Measurements from ENCODE around the gene SPRY2.

The SPRY2 gene

DNA sequence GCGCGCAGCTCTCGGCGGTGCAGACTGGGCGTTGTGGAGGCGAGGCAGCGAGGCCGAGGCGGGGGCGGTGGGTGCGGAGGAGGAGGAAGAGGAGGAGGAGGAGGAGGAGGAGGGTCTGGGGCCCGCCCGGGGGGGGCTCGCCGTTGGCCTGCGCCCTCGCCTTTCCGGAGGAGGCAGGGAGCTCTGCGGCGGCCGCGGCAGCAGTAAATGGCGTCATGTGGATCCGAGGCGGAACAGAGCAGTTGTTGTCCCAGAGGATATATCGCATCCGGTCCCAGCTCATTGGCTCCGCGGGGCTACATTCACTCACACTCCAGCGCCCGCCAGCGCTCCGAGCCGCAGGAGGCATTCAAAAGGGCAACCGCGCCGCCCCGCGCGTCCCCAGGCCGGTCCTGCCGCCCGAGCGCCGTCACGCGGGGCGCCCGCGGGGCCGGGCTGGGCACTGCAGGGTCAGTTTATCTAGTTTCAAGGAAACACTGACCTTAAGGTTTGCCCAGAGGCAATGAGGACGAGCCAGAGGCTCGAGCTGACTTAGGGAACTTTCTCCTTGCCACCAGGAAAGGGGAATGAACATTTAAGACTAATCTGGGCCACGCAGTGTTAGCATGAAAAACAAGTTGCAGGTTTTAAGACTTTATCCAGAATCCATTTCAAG, at the start of gene SPRY2:
Gene SPRY2, minus strand, starts transcription at position 26 of the 655 bp plus-strand sequence. CDS start 3,421 bp downstream, outside the sequence.
- Histone ChIP-seq H3K36me3 (ENCODE audit: control insufficient read depth, insufficient read depth, low read length, severe bottlenecking) (peaks cover 11% of the 10 kb centered on the region), H3K4me3 (ENCODE audit: low read length) (peak within 1 kb of the TSS; percentile 91), H3K9me3 (ENCODE audit: control insufficient read depth, low read length) (no peaks in the 10 kb centered on the region), H3K9ac (ENCODE audit: low read length) (peak within 1 kb of the TSS; percentile 95), H3K4me1 (ENCODE audit: control insufficient read depth, insufficient read depth, low read length) (peaks cover 27% of the 10 kb centered on the region), H3K27me3 (replicated peaks; ENCODE audit: control insufficient read depth, insufficient read depth, low read length) (no peaks in the 10 kb centered on the region)
- peak; percentile 98 for DNase-seq (ENCODE audit: low read depth)

- no peak for DNase-seq (ENCODE audit: low read depth)
- Histone ChIP-seq H3K36me3 (ENCODE audit: control insufficient read depth, insufficient read depth, low read length, severe bottlenecking) (no peaks in the 10 kb centered on the region), H3K4me3 (ENCODE audit: low read length) (no peak overlapping the region), H3K9me3 (ENCODE audit: control insufficient read depth, low read length) (peaks cover 21% of the 10 kb centered on the region), H3K27me3 (replicated peaks; ENCODE audit: control insufficient read depth, insufficient read depth, low read length) (no peaks in the 10 kb centered on the region), H3K9ac (ENCODE audit: low read length) (no peak overlapping the region), H3K4me1 (ENCODE audit: control insufficient read depth, insufficient read depth, low read length) (peaks cover 18% of the 10 kb centered on the region)
These were observed 49.4 kb upstream of the SPRY2 start for GRCh38 chr13:80390338-80390737.

DNA sequence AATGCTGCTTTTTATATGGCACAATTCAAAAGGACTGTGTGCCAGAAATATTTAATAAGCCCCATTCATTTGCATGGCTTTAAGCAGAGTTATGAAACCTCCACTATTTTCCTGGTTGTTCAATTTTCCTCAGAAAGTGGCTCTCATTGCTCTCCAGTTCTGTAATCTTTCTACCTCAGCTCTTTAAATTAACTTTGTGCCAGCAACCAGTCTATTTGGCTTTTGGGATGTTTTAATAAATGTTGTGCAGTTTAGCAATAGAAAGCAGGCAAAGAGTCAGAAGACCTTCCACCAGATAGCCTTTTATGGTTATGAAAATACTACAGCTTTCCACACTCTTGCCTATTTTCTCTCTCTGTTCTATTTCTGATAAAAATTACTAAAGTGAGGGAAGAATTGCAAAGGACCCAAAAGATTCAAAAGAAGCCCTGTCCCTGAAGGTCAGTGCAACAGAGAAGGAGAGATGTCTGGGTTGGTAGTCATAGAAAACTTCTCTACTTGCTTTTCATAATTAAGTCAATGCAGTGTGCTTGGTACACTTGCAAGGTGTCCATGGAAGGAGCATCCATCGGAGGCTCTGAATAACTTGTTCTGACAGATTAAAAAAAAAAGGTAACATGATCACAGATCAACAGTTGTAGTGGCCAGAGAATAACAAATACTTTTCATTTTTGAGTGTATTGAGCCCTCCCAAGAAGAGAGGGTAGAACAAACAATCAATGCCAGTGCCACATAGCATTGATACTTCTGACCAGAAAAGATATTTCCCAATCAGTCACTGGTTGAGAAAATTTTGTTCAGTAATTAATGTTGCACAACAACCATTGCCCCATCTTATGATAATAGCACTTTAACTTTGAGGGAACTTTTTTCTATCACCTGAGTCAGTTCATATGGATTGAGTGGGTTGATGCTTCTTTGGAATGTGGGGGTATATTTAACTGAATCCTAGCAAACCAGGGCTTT, 48.4 kb upstream of the SPRY2 start:
- Histone ChIP-seq H3K36me3 (ENCODE audit: control insufficient read depth, insufficient read depth, low read length, severe bottlenecking) (no peaks in the 10 kb centered on the region), H3K9me3 (ENCODE audit: control insufficient read depth, low read length) (peaks cover 16% of the 10 kb centered on the region), H3K9ac (ENCODE audit: low read length) (peak overlapping the region; percentile 71)

GRCh38 chr13:80388506-80388905, 47.6 kb upstream of the SPRY2 start:
- Histone ChIP-seq H3K9me3 (ENCODE audit: control insufficient read depth, low read length) (peaks cover 8% of the 10 kb centered on the region), H3K4me3 (ENCODE audit: low read length) (no peak overlapping the region), H3K36me3 (ENCODE audit: control insufficient read depth, insufficient read depth, low read length, severe bottlenecking) (no peaks in the 10 kb centered on the region), H3K4me1 (ENCODE audit: control insufficient read depth, insufficient read depth, low read length) (peaks cover 18% of the 10 kb centered on the region), H3K27me3 (replicated peaks; ENCODE audit: control insufficient read depth, insufficient read depth, low read length) (no peaks in the 10 kb centered on the region), H3K9ac (ENCODE audit: low read length) (peak overlapping the region; percentile 71)
- DNase-seq (ENCODE audit: low read depth), result no peak

More for the DNA sequence above, 48.4 kb upstream of the SPRY2 start:
- no peaks in the 10 kb centered on the region for H3K27me3 ChIP-seq (replicated peaks; ENCODE audit: control insufficient read depth, insufficient read depth, low read length)
- H3K4me3 ChIP-seq (ENCODE audit: low read length), result peak overlapping the region; percentile 9
- peaks cover 18% of the 10 kb centered on the region for H3K4me1 ChIP-seq (ENCODE audit: control insufficient read depth, insufficient read depth, low read length)
- peak; percentile 11 for DNase-seq (ENCODE audit: low read depth)

DNA sequence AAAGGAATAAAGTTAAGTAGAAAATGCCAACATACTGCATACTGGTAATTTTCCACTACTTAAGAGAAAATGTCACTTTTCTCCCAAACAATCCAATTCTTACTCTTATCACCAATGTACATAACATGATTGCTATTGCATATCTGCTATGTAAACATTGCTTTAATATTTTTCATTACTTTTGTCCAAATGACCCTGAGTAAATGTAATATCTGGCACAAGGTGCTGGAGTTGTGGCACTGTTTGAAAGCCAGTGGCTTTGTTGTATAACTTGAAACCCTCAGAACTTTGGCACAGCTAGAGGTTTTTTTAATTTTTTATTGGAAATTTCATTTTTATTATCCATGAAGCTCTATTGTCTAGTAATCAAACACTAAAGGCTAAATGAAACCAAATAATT, 45.7 kb upstream of the SPRY2 start:
- H3K4me3 ChIP-seq (ENCODE audit: low read length), result no peak overlapping the region
- peaks cover 5% of the 10 kb centered on the region for H3K9me3 ChIP-seq (ENCODE audit: control insufficient read depth, low read length)
- no peak for DNase-seq (ENCODE audit: low read depth)
- H3K27me3 ChIP-seq (replicated peaks; ENCODE audit: control insufficient read depth, insufficient read depth, low read length), result no peaks in the 10 kb centered on the region
- no peaks in the 10 kb centered on the region for H3K36me3 ChIP-seq (ENCODE audit: control insufficient read depth, insufficient read depth, low read length, severe bottlenecking)
- no peak overlapping the region for H3K9ac ChIP-seq (ENCODE audit: low read length)
- peaks cover 18% of the 10 kb centered on the region for H3K4me1 ChIP-seq (ENCODE audit: control insufficient read depth, insufficient read depth, low read length)

GRCh38 chr13:80386002-80386401, 45.1 kb upstream of the SPRY2 start:
- Histone ChIP-seq H3K27me3 (replicated peaks; ENCODE audit: control insufficient read depth, insufficient read depth, low read length) (no peaks in the 10 kb centered on the region), H3K9ac (ENCODE audit: low read length) (no peak overlapping the region), H3K4me3 (ENCODE audit: low read length) (no peak overlapping the region), H3K9me3 (ENCODE audit: control insufficient read depth, low read length) (peaks cover 5% of the 10 kb centered on the region), H3K36me3 (ENCODE audit: control insufficient read depth, insufficient read depth, low read length, severe bottlenecking) (no peaks in the 10 kb centered on the region), H3K4me1 (ENCODE audit: control insufficient read depth, insufficient read depth, low read length) (peaks cover 18% of the 10 kb centered on the region)
- no peak for DNase-seq (ENCODE audit: low read depth)

DNA sequence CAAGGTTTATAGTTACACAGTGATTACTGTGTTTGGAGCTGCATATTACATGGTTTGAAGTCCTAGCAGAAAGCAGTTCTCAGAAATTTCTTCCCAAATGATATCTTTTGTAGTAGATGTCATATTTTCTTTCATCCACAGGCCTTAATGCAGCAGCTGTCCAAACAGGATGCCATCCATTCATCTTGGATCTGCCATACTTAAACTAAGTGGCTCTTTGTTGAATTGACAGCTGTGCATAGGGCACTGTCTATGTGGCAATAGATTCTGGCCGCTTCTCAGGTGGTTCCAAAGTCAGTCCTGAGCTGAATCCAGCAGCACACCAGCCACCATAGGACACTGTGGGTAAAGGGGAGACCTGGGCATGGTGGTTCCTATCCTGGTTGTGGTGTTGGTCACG, 41.6 kb upstream of the SPRY2 start:
- H3K4me3 ChIP-seq (ENCODE audit: low read length), result no peak overlapping the region
- no peaks in the 10 kb centered on the region for H3K36me3 ChIP-seq (ENCODE audit: control insufficient read depth, insufficient read depth, low read length, severe bottlenecking)
- H3K9ac ChIP-seq (ENCODE audit: low read length), result no peak overlapping the region
- no peaks in the 10 kb centered on the region for H3K9me3 ChIP-seq (ENCODE audit: control insufficient read depth, low read length)
- DNase-seq (ENCODE audit: low read depth), result no peak
- H3K27me3 ChIP-seq (replicated peaks; ENCODE audit: control insufficient read depth, insufficient read depth, low read length), result no peaks in the 10 kb centered on the region
- peaks cover 9% of the 10 kb centered on the region for H3K4me1 ChIP-seq (ENCODE audit: control insufficient read depth, insufficient read depth, low read length)

DNA sequence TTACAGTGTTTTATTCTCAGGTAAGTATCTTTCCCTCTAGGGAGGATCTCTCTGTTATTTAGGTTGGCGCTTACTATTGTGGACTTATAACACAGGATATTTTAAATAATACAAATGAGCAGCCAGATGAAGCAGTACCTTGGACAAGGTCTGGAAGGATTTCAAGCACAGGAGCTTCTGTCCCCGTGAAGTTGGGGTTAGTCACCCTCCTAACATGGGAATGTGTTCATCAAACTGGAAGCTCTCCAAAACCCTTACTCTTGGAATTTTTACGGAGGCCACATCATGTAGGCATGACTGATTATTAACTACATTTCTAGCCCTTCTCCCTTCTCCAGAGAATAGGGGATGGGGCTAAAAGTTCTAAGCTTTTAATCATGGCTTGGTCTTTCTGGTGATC, 38.3 kb upstream of the SPRY2 start:
- H3K9ac ChIP-seq (ENCODE audit: low read length), result no peak overlapping the region
- no peaks in the 10 kb centered on the region for H3K36me3 ChIP-seq (ENCODE audit: control insufficient read depth, insufficient read depth, low read length, severe bottlenecking)

GRCh38 chr13:80376554-80376953, 35.6 kb upstream of the SPRY2 start:
- no peak overlapping the region for H3K9ac ChIP-seq (ENCODE audit: low read length)
- no peaks in the 10 kb centered on the region for H3K36me3 ChIP-seq (ENCODE audit: control insufficient read depth, insufficient read depth, low read length, severe bottlenecking)
- H3K4me3 ChIP-seq (ENCODE audit: low read length), result no peak overlapping the region
- DNase-seq (ENCODE audit: low read depth), result no peak
- H3K4me1 ChIP-seq (ENCODE audit: control insufficient read depth, insufficient read depth, low read length), result peaks cover 24% of the 10 kb centered on the region
- H3K27me3 ChIP-seq (replicated peaks; ENCODE audit: control insufficient read depth, insufficient read depth, low read length), result no peaks in the 10 kb centered on the region
- H3K9me3 ChIP-seq (ENCODE audit: control insufficient read depth, low read length), result no peaks in the 10 kb centered on the region

More for the DNA sequence above, 38.3 kb upstream of the SPRY2 start:
- H3K4me1 ChIP-seq (ENCODE audit: control insufficient read depth, insufficient read depth, low read length), result peaks cover 17% of the 10 kb centered on the region
- peak; percentile 14 for DNase-seq (ENCODE audit: low read depth)
- no peaks in the 10 kb centered on the region for H3K27me3 ChIP-seq (replicated peaks; ENCODE audit: control insufficient read depth, insufficient read depth, low read length)
- H3K4me3 ChIP-seq (ENCODE audit: low read length), result peak overlapping the region; percentile 17
- H3K9me3 ChIP-seq (ENCODE audit: control insufficient read depth, low read length), result no peaks in the 10 kb centered on the region

GRCh38 chr13:80374901-80375300, 34.0 kb upstream of the SPRY2 start:
- DNase-seq (ENCODE audit: low read depth), result no peak
- H3K9ac ChIP-seq (ENCODE audit: low read length), result no peak overlapping the region
- H3K4me3 ChIP-seq (ENCODE audit: low read length), result peak overlapping the region; percentile 8
- H3K36me3 ChIP-seq (ENCODE audit: control insufficient read depth, insufficient read depth, low read length, severe bottlenecking), result no peaks in the 10 kb centered on the region
- H3K4me1 ChIP-seq (ENCODE audit: control insufficient read depth, insufficient read depth, low read length), result peaks cover 24% of the 10 kb centered on the region
- H3K9me3 ChIP-seq (ENCODE audit: control insufficient read depth, low read length), result no peaks in the 10 kb centered on the region
- H3K27me3 ChIP-seq (replicated peaks; ENCODE audit: control insufficient read depth, insufficient read depth, low read length), result no peaks in the 10 kb centered on the region

- H3K36me3 ChIP-seq (ENCODE audit: control insufficient read depth, insufficient read depth, low read length, severe bottlenecking), result no peaks in the 10 kb centered on the region
- peak overlapping the region; percentile 34 for H3K9ac ChIP-seq (ENCODE audit: low read length)
- H3K4me1 ChIP-seq (ENCODE audit: control insufficient read depth, insufficient read depth, low read length), result peaks cover 20% of the 10 kb centered on the region
- H3K4me3 ChIP-seq (ENCODE audit: low read length), result peak overlapping the region; percentile 8
- no peaks in the 10 kb centered on the region for H3K27me3 ChIP-seq (replicated peaks; ENCODE audit: control insufficient read depth, insufficient read depth, low read length)
- DNase-seq (ENCODE audit: low read depth), result no peak
- H3K9me3 ChIP-seq (ENCODE audit: control insufficient read depth, low read length), result no peaks in the 10 kb centered on the region
These were observed 33.5 kb upstream of the SPRY2 start for GRCh38 chr13:80374444-80374843.

All from adipocyte (in vitro differentiated cells).